Measurements from ENCODE around the gene COLQ. TPM values are rescaled to one million over a fixed set of nuclear protein-coding genes. Genes with fewer than 3 reads are reported as not detected.

COLQ gene
- total RNA-seq, 4 donors from 2014 or later, result 1.9 to 10.2 (median 3.6) TPM

GRCh38 chr3:15477951-15478639, 43.4 kb downstream of the COLQ start:
- WGBS, 2 donors, result 58 to 71% methylated on average over 6 of the region's 6 CpGs
- Histone ChIP-seq H3K4me3 (no peak overlapping the region), H3K4me1 (peaks cover 0 to 8% (median 0%) of the 10 kb centered on the region in 4 donors), H3K36me3 (peaks cover 0 to 4% (median 0%) of the 10 kb centered on the region in 3 donors), H3K27ac (no peak overlapping the region), H3K9me3 (peaks cover 0 to 4% (median 0%) of the 10 kb centered on the region in 4 donors), H3K27me3 (no peaks in the 10 kb centered on the region)
- no peak for DNase-seq (ENCODE audit: low spot score in 2 of 2)
- no peak for TF ChIP-seq CTCF (IDR thresholded peaks at IDR 0.05)
- no peak for TF ChIP-seq EP300 (IDR thresholded peaks at IDR 0.05)
- TF ChIP-seq POLR2A (IDR thresholded peaks at IDR 0.05), result no peak

GRCh38 chr3:15476378-15476777, 45.1 kb downstream of the COLQ start:
- 44 to 70% methylated on average over 3 of the region's 3 CpGs for WGBS, 2 donors
- Histone ChIP-seq H3K27ac (no peak overlapping the region), H3K27me3 (no peaks in the 10 kb centered on the region), H3K4me3 (no peak overlapping the region), H3K9me3 (peaks cover 0 to 2% (median 0%) of the 10 kb centered on the region in 4 donors), H3K36me3 (peaks cover 0 to 4% (median 0%) of the 10 kb centered on the region in 3 donors), H3K4me1 (peaks cover 0 to 8% (median 0%) of the 10 kb centered on the region in 4 donors)
- no peak for DNase-seq (ENCODE audit: low spot score in 2 of 2)
- no peak for TF ChIP-seq CTCF (IDR thresholded peaks at IDR 0.05)
- no peak for TF ChIP-seq POLR2A (IDR thresholded peaks at IDR 0.05)
- TF ChIP-seq EP300 (IDR thresholded peaks at IDR 0.05), result no peak

GRCh38 chr3:15475161-15475560, 46.3 kb downstream of the COLQ start:
- Histone ChIP-seq H3K4me3 (no peak overlapping the region), H3K9me3 (no peaks in the 10 kb centered on the region), H3K4me1 (peaks cover 0 to 8% (median 0%) of the 10 kb centered on the region in 4 donors), H3K36me3 (peaks cover 0 to 4% (median 0%) of the 10 kb centered on the region in 3 donors), H3K27ac (no peak overlapping the region), H3K27me3 (no peaks in the 10 kb centered on the region)
- no peak for DNase-seq (ENCODE audit: low spot score in 2 of 2)
- 49 to 84% methylated on average over 5 of the region's 5 CpGs for WGBS, 2 donors
- no peak for TF ChIP-seq POLR2A (IDR thresholded peaks at IDR 0.05)
- no peak for TF ChIP-seq CTCF (IDR thresholded peaks at IDR 0.05)
- TF ChIP-seq EP300 (IDR thresholded peaks at IDR 0.05), result no peak

- Histone ChIP-seq H3K9me3 (no peaks in the 10 kb centered on the region), H3K27ac (no peak overlapping the region), H3K4me3 (no peak overlapping the region), H3K27me3 (no peaks in the 10 kb centered on the region), H3K4me1 (no peaks in the 10 kb centered on the region), H3K36me3 (peaks cover 0 to 4% (median 0%) of the 10 kb centered on the region in 3 donors)
- no peak for DNase-seq (ENCODE audit: low spot score in 2 of 2)
- no peak for TF ChIP-seq CTCF (IDR thresholded peaks at IDR 0.05)
- no peak for TF ChIP-seq EP300 (IDR thresholded peaks at IDR 0.05)
- no peak for TF ChIP-seq POLR2A (IDR thresholded peaks at IDR 0.05)
- WGBS, 2 donors, result 76 to 80% methylated on average over 3 of the region's 3 CpGs
Observed at GRCh38 chr3:15471861-15472260, 49.6 kb downstream of the COLQ start.

GRCh38 chr3:15470849-15471248, 50.7 kb downstream of the COLQ start:
- no peaks in the 10 kb centered on the region for H3K9me3 ChIP-seq
- H3K4me1 ChIP-seq, result no peaks in the 10 kb centered on the region
- DNase-seq (ENCODE audit: low spot score in 2 of 2), result no peak
- H3K27ac ChIP-seq, result no peak overlapping the region
- no peaks in the 10 kb centered on the region for H3K27me3 ChIP-seq
- TF ChIP-seq POLR2A (IDR thresholded peaks at IDR 0.05) (no peak), CTCF (IDR thresholded peaks at IDR 0.05) (no peak), EP300 (IDR thresholded peaks at IDR 0.05) (no peak)
- WGBS, 2 donors, result 58 to 77% methylated on average over 2 of the region's 2 CpGs
- H3K36me3 ChIP-seq, result peaks cover 0 to 14% (median 0%) of the 10 kb centered on the region in 3 donors
- no peak overlapping the region for H3K4me3 ChIP-seq

Data from tibial nerve (tissue), 4 donors.